GM21515 (cell line): ENCODE results near the gene TIRAP.
A peak's percentile ranks its signal among the peaks of the same experiment; 100 is the strongest.
"Not testable (repeated sequence)": the region's sequence is repeated elsewhere in the genome, so short reads cannot be mapped to it uniquely, and the experiment has no call there.

Experiments
- ATAC-seq: cut with Tn5 transposase; IDR thresholded peaks from one replicate; pipeline ENCODE4 v1.9.1; 2021; ENCODE audit not compliant: unreplicated experiment

The TIRAP gene

GRCh38 chr11:126282736-126283591 is at the start of gene TIRAP:
TIRAP (plus strand) TSS chr11:126283093; CDS start chr11:126290895, 7,802 bp downstream.
- ATAC-seq, result peak; percentile 61

- no peak for ATAC-seq
Observed at GRCh38 chr11:126233391-126233790, 49.5 kb upstream of the TIRAP start.

- ATAC-seq, result no peak
Observed at GRCh38 chr11:126246636-126247035, 36.3 kb upstream of the TIRAP start.

GRCh38 chr11:126253265-126253664 is 29.6 kb upstream of the TIRAP start:
- ATAC-seq, result no peak

GRCh38 chr11:126254819-126255218 is 28.1 kb upstream of the TIRAP start:
- no peak for ATAC-seq

GRCh38 chr11:126255507-126255906 is 27.4 kb upstream of the TIRAP start:
- ATAC-seq, result not testable (repeated sequence)

- ATAC-seq, result no peak
Observed at GRCh38 chr11:126256216-126256615, 26.7 kb upstream of the TIRAP start.

- no peak for ATAC-seq
Observed at GRCh38 chr11:126257144-126257543, 25.7 kb upstream of the TIRAP start.

- no peak for ATAC-seq
Observed at GRCh38 chr11:126257764-126258163, 25.1 kb upstream of the TIRAP start.

GRCh38 chr11:126262216-126262615 is 20.7 kb upstream of the TIRAP start:
- ATAC-seq, result no peak

GRCh38 chr11:126263489-126263888 is 19.4 kb upstream of the TIRAP start:
- no peak for ATAC-seq

- no peak for ATAC-seq
Observed at GRCh38 chr11:126265811-126266210, 17.1 kb upstream of the TIRAP start.

- no peak for ATAC-seq
Observed at GRCh38 chr11:126267650-126268049, 15.2 kb upstream of the TIRAP start.

- ATAC-seq, result no peak
Observed at GRCh38 chr11:126268361-126268707, 14.6 kb upstream of the TIRAP start.

GRCh38 chr11:126268708-126269579 is 13.9 kb upstream of the TIRAP start, which contains the start of the genes FOXRED1 and SRPRA:
FOXRED1 (plus strand) TSS chr11:126269154; CDS start chr11:126269207, 53 bp downstream.
SRPRA (minus strand) TSS chr11:126268895; CDS start chr11:126268804, 91 bp downstream.
- peak; percentile 99 for ATAC-seq

- no peak for ATAC-seq
Observed at GRCh38 chr11:126277322-126277721, 5.6 kb upstream of the TIRAP start.

- no peak for ATAC-seq
Observed at GRCh38 chr11:126277780-126278179, 5.1 kb upstream of the TIRAP start.

GRCh38 chr11:126279191-126279590 is 3.7 kb upstream of the TIRAP start:
- ATAC-seq, result no peak

- ATAC-seq, result no peak
Observed at GRCh38 chr11:126280595-126280994, 2.3 kb upstream of the TIRAP start.

GRCh38 chr11:126281245-126281644 is 1.6 kb upstream of the TIRAP start:
- no peak for ATAC-seq

- no peak for ATAC-seq
Observed at GRCh38 chr11:126281666-126282175, 1.2 kb upstream of the TIRAP start.

GRCh38 chr11:126282361-126282735 is 545 bp upstream of the TIRAP start:
- ATAC-seq, result peak; percentile 27
